Activated T-cell treated with anti-CD3 and anti-CD28 coated beads, Interleukin-2, amount 50 U/mL, for 72 hours (primary cell): ENCODE results near the gene TBCD. TPM values are rescaled to one million over a fixed set of nuclear protein-coding genes. Genes with fewer than 3 reads are reported as not detected.
A peak's percentile ranks its signal among the peaks of the same experiment; 100 is the strongest.
"Not testable (repeated sequence)": the region's sequence is repeated elsewhere in the genome, so short reads cannot be mapped to it uniquely, and the experiment has no call there.

Experiments used
- ATAC-seq, 2 donors: fragments of 150-1000 bp; cut with Tn5 transposase; replicated peaks in 1 of 2; 2 replicates each; pipeline ENCODE4 v1.10.0; 2021; ENCODE audit warnings: moderate library complexity in 2 of 2, mild to moderate bottlenecking in 1 of 2
- DNase-seq, 2 donors: peaks; one replicate each; pipeline ENCODE4 v3.0.0; 2021 to 2022; ENCODE audit warnings: mixed read lengths in 1 of 2
- H3K27ac Mint-ChIP-seq: one replicate; pipeline ENCODE4 v1.8.0; 2022; ENCODE audit warnings: mild to moderate bottlenecking, moderate library complexity, mixed read lengths
- H3K27me3 Mint-ChIP-seq: one replicate; pipeline ENCODE4 v1.8.0; 2022; ENCODE audit warnings: low read depth, mixed read lengths
- H3K36me3 Mint-ChIP-seq, 2 donors: one replicate each; pipeline ENCODE4 v1.8.0; 2022; ENCODE audit warnings: mixed read lengths in 2 of 2, mild to moderate bottlenecking in 1 of 2; ENCODE audit not compliant: insufficient read depth in 2 of 2
- H3K4me1 Mint-ChIP-seq: one replicate; pipeline ENCODE4 v1.8.0; 2022; ENCODE audit warnings: low read depth, mixed read lengths
- H3K4me3 Mint-ChIP-seq, 2 donors: one replicate each; pipeline ENCODE4 v1.8.0; 2022; ENCODE audit warnings: mild to moderate bottlenecking in 2 of 2, mixed read lengths in 2 of 2, moderate library complexity in 2 of 2
- H3K9me3 Mint-ChIP-seq, 2 donors: one replicate each; pipeline ENCODE4 v1.8.0; 2022; ENCODE audit warnings: mixed read lengths in 2 of 2
- total RNA-seq, 2 donors: library from RNA; stranded (reverse); gene quantifications; one replicate each; pipeline ENCODE4 v1.2.3, GENCODE V29; 2022

TBCD gene
- total RNA-seq, 2 donors from 2014 or later: 112 to 134 TPM

DNA sequence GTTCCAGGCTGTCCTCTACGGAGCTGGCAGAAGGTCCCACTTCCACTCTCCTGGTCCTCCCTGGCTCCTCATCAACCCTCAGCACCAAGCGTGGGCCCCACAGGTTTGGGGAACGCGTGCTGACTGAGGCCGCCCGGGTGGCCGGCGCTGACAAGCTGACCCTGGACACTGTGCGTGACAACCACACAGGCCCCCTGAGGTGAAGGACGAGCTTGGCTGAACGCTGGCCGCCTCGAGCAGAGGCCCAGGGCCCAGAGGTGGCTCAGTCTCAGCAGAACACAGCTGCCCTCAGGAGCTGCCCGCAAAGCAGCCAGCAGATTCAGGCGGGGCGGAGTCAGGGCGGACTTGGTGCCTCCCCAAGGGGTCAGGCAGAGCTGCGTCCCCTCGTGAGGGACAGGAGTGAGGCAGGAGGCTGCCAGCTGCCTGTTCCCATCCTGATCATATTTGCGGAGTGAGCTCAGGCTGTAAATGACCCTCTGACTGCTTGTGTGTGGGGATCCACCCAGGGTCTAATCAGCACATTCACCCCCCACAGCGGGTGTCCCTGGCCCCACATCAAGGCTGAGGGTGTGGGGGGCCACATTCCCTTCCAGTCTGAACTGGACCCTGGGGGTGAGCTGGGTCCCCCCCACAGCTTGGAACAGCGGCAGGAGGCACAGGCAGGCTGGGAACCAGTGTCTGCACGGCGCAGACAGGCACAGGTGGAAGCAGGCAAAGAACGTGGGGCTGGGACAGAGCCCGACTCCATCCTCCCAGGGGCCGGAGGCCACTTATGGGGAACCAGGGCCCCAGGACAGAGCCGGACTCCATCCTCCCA is 222.5 kb downstream of the TBCD start:
- no peak for ATAC-seq
- H3K9me3 Mint-ChIP-seq: no peaks in the 10 kb centered on the region
- no peaks in the 10 kb centered on the region for H3K27me3 Mint-ChIP-seq
- no peaks in the 10 kb centered on the region for H3K36me3 Mint-ChIP-seq
- H3K27ac Mint-ChIP-seq: no peak overlapping the region
- H3K4me3 Mint-ChIP-seq: no peak overlapping the region
- DNase-seq: no peak
- H3K4me1 Mint-ChIP-seq: peaks cover 21% of the 10 kb centered on the region

DNA sequence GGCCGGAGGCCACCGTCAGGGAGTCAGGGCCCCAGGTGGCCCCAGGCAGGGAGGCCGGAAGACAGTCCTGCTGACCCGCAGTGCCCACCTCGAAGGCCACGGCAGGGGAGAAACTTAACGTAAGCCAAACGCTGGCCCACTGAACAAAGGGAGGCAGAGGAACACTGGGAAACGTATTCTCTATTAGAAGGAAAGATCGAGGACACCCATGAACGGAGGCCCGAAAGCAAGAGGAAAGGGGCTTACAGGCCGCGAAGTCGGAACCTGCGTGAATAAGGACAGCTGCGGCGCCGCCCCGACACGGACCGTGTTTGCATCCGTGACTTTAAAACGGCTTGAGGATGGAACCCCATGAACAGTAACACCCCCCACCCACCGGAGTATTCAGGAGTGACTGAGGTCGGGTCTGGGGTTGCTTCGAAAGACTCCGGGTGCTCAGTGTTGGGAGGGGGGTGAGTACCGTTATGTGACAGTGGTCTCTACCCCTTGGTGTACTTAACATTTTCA is 225.2 kb downstream of the TBCD start:
- H3K36me3 Mint-ChIP-seq: no peaks in the 10 kb centered on the region
- ATAC-seq (no peak), DNase-seq (no peak)

GRCh38 chr17:82977606-82978005 is 225.7 kb downstream of the TBCD start:
- Mint-ChIP-seq H3K36me3 (no peaks in the 10 kb centered on the region), H3K27me3 (no peaks in the 10 kb centered on the region), H3K4me3 (no peak overlapping the region), H3K4me1 (peaks cover 17% of the 10 kb centered on the region), H3K27ac (no peak overlapping the region), H3K9me3 (no peaks in the 10 kb centered on the region)
- DNase-seq: no peak
- no peak for ATAC-seq

More for the DNA sequence above, 225.2 kb downstream of the TBCD start:
- no peak overlapping the region for H3K27ac Mint-ChIP-seq
- H3K27me3 Mint-ChIP-seq: no peaks in the 10 kb centered on the region
- no peaks in the 10 kb centered on the region for H3K9me3 Mint-ChIP-seq
- peaks cover 17% of the 10 kb centered on the region for H3K4me1 Mint-ChIP-seq
- no peak overlapping the region for H3K4me3 Mint-ChIP-seq

GRCh38 chr17:82978765-82979349 is 227.0 kb downstream of the TBCD start:
- Mint-ChIP-seq H3K4me3 (peak overlapping the region; percentile 38 to 51), H3K27me3 (no peaks in the 10 kb centered on the region), H3K36me3 (no peaks in the 10 kb centered on the region), H3K27ac (peak overlapping the region; percentile 66), H3K9me3 (no peaks in the 10 kb centered on the region), H3K4me1 (peaks cover 17% of the 10 kb centered on the region)
- DNase-seq (no peak), ATAC-seq (peak; percentile 44 to 72)

DNA sequence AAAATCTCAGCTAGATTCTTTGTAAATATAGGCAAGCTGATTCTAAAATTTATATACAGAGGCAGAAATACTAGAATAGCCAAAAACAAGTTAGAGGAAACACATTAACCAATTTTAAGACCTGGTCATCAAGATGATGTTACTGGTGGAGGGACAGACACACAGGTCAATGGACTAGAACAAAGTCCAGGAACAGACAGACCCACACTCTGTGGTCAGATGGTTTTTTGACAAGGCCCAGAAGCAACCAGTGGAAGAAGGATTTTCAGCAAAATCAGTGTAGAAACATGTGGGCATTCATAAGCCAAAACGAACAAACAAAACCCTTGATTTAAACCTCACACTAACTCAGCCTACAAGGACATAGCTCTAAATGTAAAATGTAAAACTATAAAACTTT is 227.9 kb downstream of the TBCD start:
- peaks cover 17% of the 10 kb centered on the region for H3K4me1 Mint-ChIP-seq
- H3K36me3 Mint-ChIP-seq: no peaks in the 10 kb centered on the region
- no peak for ATAC-seq
- no peak for DNase-seq
- no peaks in the 10 kb centered on the region for H3K9me3 Mint-ChIP-seq
- no peaks in the 10 kb centered on the region for H3K27me3 Mint-ChIP-seq
- no peak overlapping the region for H3K27ac Mint-ChIP-seq
- no peak overlapping the region for H3K4me3 Mint-ChIP-seq

DNA sequence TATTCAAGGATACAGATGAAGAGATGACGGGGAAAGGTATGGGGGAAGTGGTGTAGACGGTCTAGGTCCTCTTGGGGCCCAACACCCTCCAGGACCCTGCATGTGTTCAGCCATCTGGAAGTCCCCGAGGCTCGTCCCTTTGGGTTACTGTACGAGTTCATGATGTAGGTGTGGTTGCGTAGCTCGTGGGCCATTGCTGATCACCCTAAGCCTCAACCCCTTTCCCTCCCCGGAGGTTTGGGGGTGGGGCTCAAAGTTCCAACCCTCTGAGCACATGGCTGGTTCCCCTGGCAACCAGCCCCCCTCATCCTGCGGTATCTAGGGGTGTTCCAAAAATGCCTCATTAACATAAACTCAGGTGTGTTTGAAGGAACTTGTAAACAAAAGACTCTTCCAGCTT is 228.8 kb downstream of the TBCD start:
- H3K27ac Mint-ChIP-seq: no peak overlapping the region

GRCh38 chr17:82981141-82981730 is 229.4 kb downstream of the TBCD start:
- no peak for ATAC-seq
- Mint-ChIP-seq H3K4me3 (no peak overlapping the region), H3K27ac (no peak overlapping the region), H3K27me3 (no peaks in the 10 kb centered on the region), H3K36me3 (no peaks in the 10 kb centered on the region), H3K4me1 (peaks cover 31% of the 10 kb centered on the region), H3K9me3 (no peaks in the 10 kb centered on the region)
- no peak for DNase-seq

More for the DNA sequence above, 228.8 kb downstream of the TBCD start:
- DNase-seq (no peak), ATAC-seq (no peak)
- H3K4me1 Mint-ChIP-seq: peaks cover 25% of the 10 kb centered on the region
- H3K4me3 Mint-ChIP-seq: no peak overlapping the region
- H3K27me3 Mint-ChIP-seq: no peaks in the 10 kb centered on the region
- H3K9me3 Mint-ChIP-seq: no peaks in the 10 kb centered on the region
- no peaks in the 10 kb centered on the region for H3K36me3 Mint-ChIP-seq

DNA sequence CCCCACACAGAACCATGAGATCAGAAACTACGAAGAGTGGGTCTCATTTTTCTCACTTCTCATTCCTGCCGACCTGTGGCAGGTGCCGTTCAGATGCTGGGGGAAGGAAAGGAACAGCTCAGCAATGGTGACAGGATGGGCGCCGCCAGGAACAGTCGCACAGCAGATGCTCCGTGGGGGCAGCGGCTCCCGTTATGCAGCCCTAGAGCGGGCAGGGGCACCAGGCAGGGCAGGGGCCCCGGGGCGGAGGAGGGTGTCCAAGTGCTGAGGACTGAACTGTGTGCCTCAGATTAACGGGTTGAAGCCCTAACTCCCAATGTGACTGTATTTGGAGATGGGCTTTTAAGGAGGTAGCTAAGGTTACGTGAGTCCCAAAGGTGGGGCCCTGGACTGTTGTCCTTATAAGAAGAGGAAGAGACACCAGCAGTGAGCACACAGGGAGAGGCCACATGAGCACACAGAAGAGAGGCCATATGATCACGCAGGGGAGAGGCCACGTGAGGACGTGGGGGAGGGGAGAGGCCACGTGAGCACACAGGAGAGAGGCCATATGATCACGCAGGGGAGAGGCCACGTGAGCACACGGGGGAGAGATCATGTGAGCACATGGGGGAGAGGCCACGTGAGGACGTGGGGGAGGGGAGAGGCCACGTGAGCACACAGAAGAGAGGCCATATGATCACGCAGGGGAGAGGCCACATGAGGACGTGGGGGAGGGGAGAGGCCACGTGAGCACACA is 231.8 kb downstream of the TBCD start:
- DNase-seq (no peak), ATAC-seq (no peak)
- peaks cover 29% of the 10 kb centered on the region for H3K4me1 Mint-ChIP-seq
- peaks cover 1 to 2% of the 10 kb centered on the region in 2 donors for H3K36me3 Mint-ChIP-seq
- H3K9me3 Mint-ChIP-seq: no peaks in the 10 kb centered on the region
- H3K4me3 Mint-ChIP-seq: no peak overlapping the region
- H3K27ac Mint-ChIP-seq: no peak overlapping the region
- no peaks in the 10 kb centered on the region for H3K27me3 Mint-ChIP-seq

DNA sequence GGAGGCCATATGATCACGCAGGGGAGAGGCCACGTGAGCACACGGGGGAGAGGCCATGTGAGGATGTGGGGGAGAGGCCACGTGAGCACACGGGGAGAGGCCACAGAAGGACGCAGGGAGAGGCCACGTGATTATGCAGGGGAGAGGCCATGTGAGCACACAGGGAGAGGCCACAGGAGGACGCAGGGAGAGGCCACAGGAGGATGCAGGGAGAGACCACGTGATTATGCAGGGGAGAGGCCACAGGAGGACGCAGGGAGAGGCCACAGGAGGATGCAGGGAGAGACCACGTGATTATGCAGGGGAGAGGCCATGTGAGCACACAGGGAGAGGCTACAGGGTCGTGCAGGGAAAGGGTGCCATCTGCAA is 232.4 kb downstream of the TBCD start:
- not testable (repeated sequence) for H3K27me3 Mint-ChIP-seq, H3K9me3 Mint-ChIP-seq, ATAC-seq, H3K27ac Mint-ChIP-seq, H3K4me3 Mint-ChIP-seq, H3K36me3 Mint-ChIP-seq, DNase-seq
- H3K4me1 Mint-ChIP-seq: peaks cover 23% of the 10 kb centered on the region

DNA sequence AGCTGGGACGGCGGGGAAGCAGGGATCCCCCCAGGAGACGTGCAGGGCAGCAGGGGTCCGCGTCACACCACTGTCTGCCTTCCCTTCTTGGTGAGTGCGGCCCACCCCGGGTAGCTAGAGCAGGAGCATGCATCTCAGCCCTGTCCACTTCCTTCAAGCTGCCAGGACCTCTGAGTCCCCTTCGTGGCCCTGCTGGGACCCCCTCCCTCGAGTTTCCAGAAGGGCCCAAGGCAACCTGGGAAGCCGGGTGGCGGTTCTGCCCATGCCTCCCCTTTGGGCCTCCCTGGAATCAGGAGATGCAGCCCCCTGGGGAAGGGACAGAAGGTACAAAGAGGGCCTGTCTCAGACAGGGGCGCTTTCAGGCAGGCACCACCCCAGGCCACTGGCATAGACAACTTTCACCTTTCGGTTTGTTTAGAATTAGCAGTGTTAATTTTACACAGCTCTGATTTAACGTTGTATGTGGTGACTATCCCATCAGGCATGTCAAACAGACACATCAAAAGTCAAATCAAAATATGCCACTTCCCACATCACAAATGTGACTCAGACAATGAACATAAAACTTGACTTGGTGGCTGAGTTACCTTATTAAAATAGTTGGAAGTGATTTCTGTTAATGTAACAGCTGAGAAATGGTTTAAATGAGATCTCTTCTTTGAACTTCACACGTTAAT is 233.0 kb downstream of the TBCD start:
- H3K4me1 Mint-ChIP-seq: peaks cover 21% of the 10 kb centered on the region
- peak overlapping the region; percentile 72 to 75 for H3K4me3 Mint-ChIP-seq
- peaks cover 1 to 2% of the 10 kb centered on the region in 2 donors for H3K36me3 Mint-ChIP-seq
- no peak for DNase-seq
- no peaks in the 10 kb centered on the region for H3K27me3 Mint-ChIP-seq
- no peaks in the 10 kb centered on the region for H3K9me3 Mint-ChIP-seq
- ATAC-seq: peak; percentile 25 to 39
- no peak overlapping the region for H3K27ac Mint-ChIP-seq

GRCh38 chr17:82985428-82985805 is 233.6 kb downstream of the TBCD start:
- Mint-ChIP-seq H3K9me3 (no peaks in the 10 kb centered on the region), H3K4me3 (peak overlapping the region; percentile 72 to 75), H3K36me3 (peaks cover 2 to 3% of the 10 kb centered on the region in 2 donors), H3K27me3 (no peaks in the 10 kb centered on the region), H3K4me1 (peaks cover 21% of the 10 kb centered on the region), H3K27ac (no peak overlapping the region)
- ATAC-seq (no peak), DNase-seq (no peak)

GRCh38 chr17:82985973-82986372 is 234.1 kb downstream of the TBCD start:
- peak overlapping the region; percentile 72 to 75 for H3K4me3 Mint-ChIP-seq
- peak; percentile 91 to 95 for ATAC-seq
- no peaks in the 10 kb centered on the region for H3K9me3 Mint-ChIP-seq
- H3K27me3 Mint-ChIP-seq: no peaks in the 10 kb centered on the region
- H3K36me3 Mint-ChIP-seq: peaks cover 2 to 3% of the 10 kb centered on the region in 2 donors
- H3K4me1 Mint-ChIP-seq: peaks cover 21% of the 10 kb centered on the region
- H3K27ac Mint-ChIP-seq: no peak overlapping the region
- DNase-seq: peak; percentile 58 to 65
